KMS-11 (cell line): ENCODE measurements around the gene ZSWIM8.

ENCODE experiments used
- H2AFZ ChIP-seq: fragments of 200-600 bp; sonication (generic); 2 replicates; pipeline ENCODE4 v1.6.1; 2016; ENCODE audit warnings: antibody characterized with exemption, mixed run types, low read depth
- H3K27ac ChIP-seq: fragments of 200-600 bp; sonication (generic); 2 replicates; pipeline ENCODE4 v1.6.1; 2016; ENCODE audit warnings: mild to moderate bottlenecking, mixed run types
- H3K27me3 ChIP-seq: fragments of 200-600 bp; sonication (generic); 2 replicates; pipeline ENCODE4 v1.6.1; 2017; ENCODE audit warnings: mild to moderate bottlenecking, low read depth, mixed run types, moderate library complexity; ENCODE audit not compliant: insufficient read depth
- H3K36me3 ChIP-seq: fragments of 200-600 bp; sonication (generic); 2 replicates; pipeline ENCODE4 v1.6.1; 2017; ENCODE audit warnings: mild to moderate bottlenecking, mixed run types; ENCODE audit not compliant: insufficient read depth
- H3K4me1 ChIP-seq: fragments of 200-600 bp; sonication (generic); 2 replicates; pipeline ENCODE4 v1.6.1; 2016; ENCODE audit warnings: mild to moderate bottlenecking, low read depth, mixed run types; ENCODE audit not compliant: poor library complexity, severe bottlenecking
- H3K4me2 ChIP-seq: fragments of 200-600 bp; sonication (generic); 2 replicates; pipeline ENCODE4 v1.7.0; 2016; ENCODE audit warnings: mild to moderate bottlenecking, mixed run types
- H3K4me3 ChIP-seq: fragments of 200-600 bp; sonication (generic); IDR thresholded peaks from 2 replicates; pipeline ENCODE4 v1.6.1; 2017; ENCODE audit warnings: low read depth, low read length, mixed read lengths; ENCODE audit not compliant: insufficient read depth
- H3K79me2 ChIP-seq: fragments of 200-600 bp; sonication (generic); 2 replicates; pipeline ENCODE4 v1.6.1; 2016; ENCODE audit warnings: low read depth, mixed run types; ENCODE audit not compliant: insufficient read depth
- H3K9ac ChIP-seq: fragments of 200-600 bp; sonication (generic); 2 replicates; pipeline ENCODE4 v1.6.1; 2016; ENCODE audit warnings: mild to moderate bottlenecking, mixed run types
- H4K20me1 ChIP-seq: fragments of 200-600 bp; sonication (generic); 2 replicates; pipeline ENCODE4 v1.6.1; 2016; ENCODE audit warnings: mild to moderate bottlenecking, mixed run types; ENCODE audit not compliant: insufficient read depth
- CTCF ChIP-seq: fragments of 200-600 bp; sonication (generic); conservative IDR thresholded peaks from 2 replicates; pipeline ENCODE4 v1.6.1; 2017; ENCODE audit warnings: low read depth, mild to moderate bottlenecking, antibody characterized with exemption, low read length, moderate library complexity, mixed read lengths

ZSWIM8 gene

GRCh38 chr10:73809061-73809818, 23.8 kb downstream of the ZSWIM8 start:
- H4K20me1 ChIP-seq = no peaks in the 10 kb centered on the region
- no peak for TF ChIP-seq CTCF
- no peak overlapping the region for H3K4me3 ChIP-seq
- no peak overlapping the region for H3K4me2 ChIP-seq
- peaks cover 25% of the 10 kb centered on the region for H3K4me1 ChIP-seq
- no peak overlapping the region for H2AFZ ChIP-seq
- H3K79me2 ChIP-seq = no peaks in the 10 kb centered on the region
- no peaks in the 10 kb centered on the region for H3K36me3 ChIP-seq
- H3K27me3 ChIP-seq = no peaks in the 10 kb centered on the region
- H3K27ac ChIP-seq = no peak overlapping the region
- H3K9ac ChIP-seq = no peak overlapping the region

GRCh38 chr10:73810358-73810734, 24.9 kb downstream of the ZSWIM8 start:
- no peaks in the 10 kb centered on the region for H3K27me3 ChIP-seq
- no peak overlapping the region for H3K4me3 ChIP-seq
- H3K27ac ChIP-seq = no peak overlapping the region; the same call in 1 of the 2 replicates
- TF ChIP-seq CTCF = no peak
- H4K20me1 ChIP-seq = no peaks in the 10 kb centered on the region
- H3K4me1 ChIP-seq = peaks cover 14% of the 10 kb centered on the region
- H3K79me2 ChIP-seq = no peaks in the 10 kb centered on the region
- peak overlapping the region; percentile 59; the same call in 1 of the 2 replicates for H2AFZ ChIP-seq
- H3K9ac ChIP-seq = peak overlapping the region; percentile 57; the same call in 1 of the 2 replicates
- peak overlapping the region; percentile 62 for H3K4me2 ChIP-seq
- no peaks in the 10 kb centered on the region for H3K36me3 ChIP-seq

- Histone ChIP-seq H3K4me3 (no peak overlapping the region), H3K4me1 (peaks cover 8% of the 10 kb centered on the region), H3K4me2 (peak overlapping the region; percentile 62), H3K79me2 (no peaks in the 10 kb centered on the region), H2AFZ (peak overlapping the region; percentile 59), H3K36me3 (no peaks in the 10 kb centered on the region), H3K27ac (peak overlapping the region; percentile 49; the same call in 1 of the 2 replicates), H4K20me1 (no peaks in the 10 kb centered on the region), H3K27me3 (no peaks in the 10 kb centered on the region), H3K9ac (peak overlapping the region; percentile 57)
- no peak for TF ChIP-seq CTCF
Observed at GRCh38 chr10:73810735-73811465, 25.5 kb downstream of the ZSWIM8 start.

GRCh38 chr10:73812657-73813056, 27.3 kb downstream of the ZSWIM8 start:
- Histone ChIP-seq H2AFZ (no peak overlapping the region), H4K20me1 (no peaks in the 10 kb centered on the region), H3K4me3 (no peak overlapping the region), H3K27me3 (no peaks in the 10 kb centered on the region), H3K36me3 (no peaks in the 10 kb centered on the region), H3K79me2 (no peaks in the 10 kb centered on the region), H3K4me1 (peaks cover 8% of the 10 kb centered on the region), H3K27ac (peak overlapping the region; percentile 13; the same call in 1 of the 2 replicates), H3K4me2 (no peak overlapping the region), H3K9ac (no peak overlapping the region)
- no peak for TF ChIP-seq CTCF
